COLO829 (cell line): ENCODE measurements around the gene ZBTB12.
A peak's percentile ranks its signal among the peaks of the same experiment; 100 is the strongest.
"Not testable (repeated sequence)": the region's sequence is repeated elsewhere in the genome, so short reads cannot be mapped to it uniquely, and the experiment has no call there.

Experiments used
- DNase-seq: peaks from one replicate; pipeline ENCODE4 v3.0.0; 2012; ENCODE audit warnings: low spot score

The ZBTB12 gene

GRCh38 chr6:31874836-31875572 lies 26.9 kb downstream of the ZBTB12 start:
- no peak for DNase-seq

DNA sequence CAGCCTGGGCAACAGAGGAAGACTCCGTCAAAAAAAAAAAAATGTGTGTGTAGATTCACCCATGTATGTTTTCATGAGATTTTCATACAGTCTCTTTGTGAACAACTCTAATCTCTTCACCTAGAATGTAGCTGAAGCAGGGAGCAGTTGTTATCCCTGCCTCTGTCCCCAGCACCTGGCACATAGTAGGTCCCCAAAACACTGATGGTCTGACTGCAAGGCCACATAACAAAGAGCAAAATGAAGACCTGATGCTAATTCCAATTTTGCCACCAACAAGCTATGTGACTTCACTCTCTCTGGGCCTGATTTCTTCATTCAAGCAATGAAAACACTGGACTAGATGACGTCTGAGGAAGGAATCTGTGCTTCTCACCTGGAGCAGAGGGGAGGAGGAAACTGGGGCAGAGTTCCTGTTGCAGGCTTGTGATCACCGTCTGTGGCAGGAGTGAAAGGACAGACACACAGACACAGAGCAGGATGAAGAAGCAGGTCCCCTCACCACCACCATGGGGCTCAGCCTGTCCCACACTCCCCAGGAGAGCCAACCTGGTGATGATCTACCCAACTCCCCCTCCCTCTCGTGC lies 27.7 kb downstream of the ZBTB12 start:
- DNase-seq = no peak

DNA sequence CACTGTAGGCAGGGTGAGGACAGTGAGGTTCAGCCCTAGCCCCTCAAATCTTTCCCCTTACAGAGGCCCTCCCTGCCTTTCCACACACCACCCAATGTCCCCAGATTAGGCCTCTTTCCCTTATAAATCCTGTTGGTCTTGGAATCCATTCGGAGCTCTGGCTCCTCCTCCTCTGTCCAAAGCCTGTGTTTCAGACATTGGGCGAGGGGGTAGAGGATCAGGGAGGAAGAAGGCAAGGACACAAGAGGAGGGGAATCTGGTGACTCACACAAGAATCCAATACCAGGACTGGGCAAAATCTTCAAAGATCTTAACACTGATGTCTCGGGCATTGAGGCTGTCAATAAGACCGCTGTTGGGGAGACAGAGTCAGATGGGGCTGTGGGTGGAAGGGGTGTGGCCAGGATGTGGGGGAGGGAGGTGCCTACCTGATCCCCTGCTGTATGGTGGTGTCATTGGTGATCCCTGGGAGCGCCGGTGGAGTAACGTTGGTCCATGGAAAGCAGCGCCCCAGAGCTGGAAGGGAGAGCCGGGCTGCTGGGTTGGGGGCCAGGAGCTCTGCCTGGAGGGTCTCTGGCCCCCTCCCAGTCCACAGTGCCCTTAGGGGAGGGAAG lies 30.7 kb downstream of the ZBTB12 start:
- no peak for DNase-seq

DNA sequence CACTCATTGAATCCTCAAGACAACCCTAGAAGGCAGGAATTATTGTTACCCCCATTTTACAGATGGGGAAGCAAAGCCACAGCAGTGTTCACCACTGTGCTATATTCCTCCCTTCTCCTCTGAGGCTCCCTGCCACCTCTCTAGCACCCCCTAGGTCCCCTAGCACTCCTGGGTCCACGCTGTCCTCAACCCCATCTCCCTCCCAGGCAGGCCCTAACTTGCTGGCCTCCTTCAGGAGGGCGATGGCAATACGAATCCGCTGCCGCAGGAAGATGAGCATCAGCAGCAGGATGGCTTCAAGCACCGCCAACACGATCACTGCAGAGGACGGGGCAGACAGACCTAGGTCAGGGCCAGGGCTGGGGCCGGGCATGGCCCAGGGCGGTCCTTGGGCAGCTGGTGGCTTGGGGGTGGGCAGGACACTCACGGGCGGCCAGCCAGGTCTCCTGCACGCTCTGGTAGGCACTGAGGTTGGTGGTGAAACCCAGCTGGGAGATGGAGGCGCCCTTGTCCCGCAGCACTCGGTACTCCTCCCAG lies 31.4 kb downstream of the ZBTB12 start:
- DNase-seq = no peak

GRCh38 chr6:31869343-31869742 lies 32.5 kb downstream of the ZBTB12 start:
- no peak for DNase-seq

DNA sequence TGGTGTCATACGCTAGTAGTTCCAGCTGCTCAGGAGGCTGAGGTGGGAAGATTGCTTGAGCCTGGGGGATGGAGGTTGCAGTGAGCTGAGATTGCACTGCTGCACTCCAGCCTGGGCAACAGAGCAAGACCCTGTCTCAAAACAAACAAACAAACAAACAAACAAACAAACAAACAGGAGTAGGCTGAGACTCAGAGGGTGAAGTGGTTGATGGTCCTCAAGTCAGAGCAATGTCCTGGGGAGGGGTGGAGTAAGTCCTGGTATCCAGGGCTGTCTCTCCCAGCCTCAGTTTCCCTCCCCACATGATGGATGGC lies 33.3 kb downstream of the ZBTB12 start:
- not testable (repeated sequence) for DNase-seq

DNA sequence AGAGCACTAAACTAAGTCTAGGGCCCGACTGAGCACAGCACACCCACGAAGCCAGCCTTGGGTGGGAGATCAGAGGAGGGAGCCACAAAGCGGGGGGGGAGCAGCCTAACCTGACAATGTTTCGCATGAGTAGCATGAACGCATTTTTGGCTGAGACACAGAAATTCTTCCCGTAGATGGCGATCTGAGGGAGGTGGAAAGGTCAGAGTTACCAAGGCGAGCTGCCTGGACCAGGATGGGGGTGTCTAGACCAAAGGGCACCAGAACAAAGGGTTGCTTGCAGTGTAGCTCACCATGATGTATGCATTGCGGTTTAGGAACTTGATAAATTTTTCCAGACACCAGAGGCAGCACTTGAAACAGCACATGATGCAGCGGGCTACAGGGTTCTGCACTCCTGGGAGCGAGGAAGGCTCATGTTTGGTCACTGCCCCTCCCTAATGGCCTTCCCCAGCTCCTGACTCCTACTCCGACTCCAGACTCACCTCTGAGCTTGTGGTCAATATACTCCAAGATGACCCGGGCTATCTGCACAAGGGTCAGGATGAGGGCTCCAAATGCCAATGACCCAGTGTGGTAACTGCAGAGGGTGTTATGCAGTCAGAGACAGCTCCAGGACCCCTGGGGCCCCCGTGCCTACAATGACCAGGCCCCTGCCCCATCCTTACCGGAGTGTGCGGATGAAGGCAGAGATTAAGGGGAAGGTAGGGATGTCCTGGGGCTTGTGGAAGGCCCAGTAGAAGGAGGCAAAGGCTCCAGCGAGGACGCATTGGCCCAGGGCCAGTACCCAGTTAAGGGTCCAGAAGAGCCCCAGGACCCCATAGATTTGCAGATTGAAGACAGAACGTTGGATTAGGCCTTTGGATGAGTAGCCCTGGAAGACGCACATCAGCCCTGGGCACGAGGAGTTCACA lies 36.4 kb downstream of the ZBTB12 start:
- no peak for DNase-seq

GRCh38 chr6:31864818-31865204 lies 37.1 kb downstream of the ZBTB12 start:
- DNase-seq = no peak

DNA sequence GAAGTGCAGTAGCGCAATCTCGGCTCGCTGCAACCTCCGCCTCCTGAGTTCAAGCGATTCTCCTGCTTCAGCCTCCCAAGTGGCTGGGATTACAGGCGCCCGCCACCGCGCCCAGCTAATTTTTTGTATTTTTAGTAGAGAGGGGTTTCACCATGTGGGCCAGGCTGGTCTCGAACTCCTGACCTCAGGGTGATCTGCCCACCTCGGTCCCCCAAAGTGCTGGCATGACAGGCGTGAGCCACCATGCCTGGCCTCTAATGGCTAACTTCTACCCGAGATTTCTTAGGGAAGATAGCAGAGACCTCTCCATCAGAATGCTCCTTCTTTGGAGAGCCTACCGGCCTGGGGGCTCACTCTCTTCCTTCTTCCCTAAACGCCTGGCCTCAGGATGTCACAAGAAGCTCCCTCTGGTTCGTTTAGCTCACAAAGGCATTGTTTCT lies 37.7 kb downstream of the ZBTB12 start:
- DNase-seq = not testable (repeated sequence)

DNA sequence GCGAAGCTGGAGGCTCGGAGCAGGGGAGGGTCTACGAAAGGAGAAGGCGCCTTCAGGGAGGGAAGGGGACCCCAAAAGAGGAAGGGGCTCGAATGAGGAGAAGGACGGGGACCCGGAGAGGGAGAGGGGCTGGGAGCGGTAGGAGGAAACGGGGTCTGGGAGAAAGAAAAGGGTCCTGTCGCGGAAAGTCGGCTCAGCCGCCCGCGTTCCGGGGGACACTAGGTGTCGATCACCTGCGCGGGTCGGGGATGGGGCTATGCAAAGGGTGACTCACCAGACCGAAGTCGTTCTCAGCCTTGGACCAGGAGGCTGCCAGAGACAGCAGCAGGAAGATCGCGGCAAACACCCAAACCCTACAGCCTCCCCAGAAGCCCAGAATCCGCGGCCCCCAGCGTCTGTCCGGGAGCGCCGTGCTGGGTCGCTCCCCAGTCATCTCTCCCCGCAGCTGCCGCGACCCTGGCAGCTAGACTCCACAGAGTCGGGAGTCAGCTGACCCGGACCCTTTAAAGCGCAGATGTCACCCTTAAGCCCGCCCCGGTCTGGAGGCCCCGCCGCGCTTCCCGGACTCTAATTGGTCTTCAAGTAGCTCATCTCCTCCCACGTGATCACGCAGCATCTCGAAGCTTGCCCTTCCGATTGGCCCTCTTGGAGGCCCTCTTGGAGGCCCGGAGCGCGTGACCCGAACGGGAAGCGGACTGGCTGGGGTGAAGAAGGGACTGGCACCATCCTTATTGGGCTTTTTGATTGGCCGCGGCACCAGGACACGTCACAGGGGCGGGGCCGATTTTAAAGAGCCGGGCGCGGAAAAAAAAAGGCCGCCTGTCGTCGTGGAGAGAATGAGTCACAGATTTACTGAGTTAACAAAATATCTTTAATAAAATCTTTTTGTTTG lies 39.3 kb downstream of the ZBTB12 start, which contains the start of gene NEU1:
NEU1 (minus strand) TSS at position 478 of the 892 bp plus-strand sequence; CDS start at position 433, 45 bp downstream.
- peak; percentile 100 for DNase-seq

- DNase-seq = no peak
Observed at GRCh38 chr6:31861919-31862343, 40.0 kb downstream of the ZBTB12 start.

- DNase-seq = no peak
Observed at GRCh38 chr6:31861150-31861549, 40.7 kb downstream of the ZBTB12 start.

- no peak for DNase-seq
Observed at GRCh38 chr6:31860349-31860748, 41.5 kb downstream of the ZBTB12 start.

DNA sequence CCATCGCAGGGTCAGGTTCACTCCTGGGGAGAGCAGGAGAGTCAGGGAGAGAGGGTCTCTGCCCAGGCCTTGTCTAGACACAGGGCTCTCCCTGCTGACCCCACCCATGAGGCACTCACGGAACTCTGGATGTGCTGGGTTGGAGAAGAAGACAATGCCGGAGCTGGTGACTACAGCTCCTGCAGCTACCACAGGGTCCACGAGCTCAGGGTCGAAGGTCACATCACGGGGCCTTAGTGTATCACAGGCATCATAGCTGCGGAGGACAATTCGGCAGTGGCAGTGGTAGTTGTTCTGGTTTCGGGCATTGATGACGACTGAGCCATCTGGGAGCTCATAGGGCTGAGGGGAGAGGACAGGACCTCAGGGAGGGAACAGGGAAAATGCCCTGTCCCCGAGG lies 42.0 kb downstream of the ZBTB12 start:
- no peak for DNase-seq

GRCh38 chr6:31858707-31859106 lies 43.2 kb downstream of the ZBTB12 start:
- DNase-seq = no peak

GRCh38 chr6:31857774-31858173 lies 44.1 kb downstream of the ZBTB12 start:
- DNase-seq = not testable (repeated sequence)

DNA sequence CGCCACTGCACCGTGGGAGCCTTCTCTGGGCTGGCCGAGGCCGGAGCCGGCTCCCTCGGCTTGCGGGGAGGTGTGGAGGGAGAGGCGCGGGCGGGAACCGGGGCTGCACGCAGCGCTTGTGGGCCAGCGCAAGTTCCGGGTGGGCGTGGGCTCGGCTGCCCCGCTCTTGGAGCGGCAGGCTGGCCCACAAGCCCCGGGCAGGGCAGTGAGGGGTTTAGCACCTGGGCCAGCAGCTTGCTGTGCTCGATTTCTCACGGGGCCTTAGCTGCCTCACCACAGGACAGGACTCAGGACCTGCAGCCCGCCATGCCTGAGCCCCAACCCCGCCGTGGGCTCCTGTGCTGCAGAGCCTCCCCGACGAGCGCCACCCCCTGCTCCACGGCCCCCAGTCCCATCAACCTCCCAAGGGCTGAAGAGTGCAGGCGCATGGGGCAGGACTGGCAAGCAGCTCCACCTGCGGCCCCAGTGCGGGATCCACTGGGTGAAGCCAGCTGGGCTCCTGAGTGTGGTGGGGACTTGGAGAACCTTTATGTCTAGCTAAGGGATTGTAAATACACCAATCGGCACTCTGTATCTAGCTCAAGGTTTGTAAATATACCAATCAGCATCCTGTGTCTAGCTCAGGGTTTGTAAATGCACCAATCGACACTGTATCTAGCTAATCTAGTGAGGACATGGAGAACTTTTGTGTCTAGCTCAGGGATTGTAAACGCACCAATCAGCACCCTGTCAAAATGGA lies 49.7 kb downstream of the ZBTB12 start:
- DNase-seq = not testable (repeated sequence)

DNA sequence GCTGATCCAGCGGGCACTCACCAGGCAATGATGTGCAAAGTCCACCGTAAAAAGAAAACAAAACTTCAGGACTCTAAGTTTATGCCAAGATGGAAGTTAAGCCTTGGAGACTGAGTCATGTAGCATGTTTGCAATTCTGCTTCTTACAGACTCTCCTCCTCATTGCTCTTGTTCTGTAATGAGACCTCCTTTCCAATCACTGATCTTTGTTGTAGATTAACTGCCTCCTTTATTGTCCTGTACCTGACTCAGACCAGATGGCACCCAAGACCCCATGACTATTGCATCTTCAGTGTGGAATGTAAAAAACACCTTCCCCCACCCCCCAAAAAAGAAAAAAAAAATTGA lies 50.4 kb downstream of the ZBTB12 start:
- no peak for DNase-seq

GRCh38 chr6:31850765-31851484 lies 51.0 kb downstream of the ZBTB12 start:
- no peak for DNase-seq
